ENCODE results near the gene PKD1.
"Not testable (repeated sequence)": the region's sequence is repeated elsewhere in the genome, so short reads cannot be mapped to it uniquely, and the experiment has no call there.

PKD1 gene

DNA sequence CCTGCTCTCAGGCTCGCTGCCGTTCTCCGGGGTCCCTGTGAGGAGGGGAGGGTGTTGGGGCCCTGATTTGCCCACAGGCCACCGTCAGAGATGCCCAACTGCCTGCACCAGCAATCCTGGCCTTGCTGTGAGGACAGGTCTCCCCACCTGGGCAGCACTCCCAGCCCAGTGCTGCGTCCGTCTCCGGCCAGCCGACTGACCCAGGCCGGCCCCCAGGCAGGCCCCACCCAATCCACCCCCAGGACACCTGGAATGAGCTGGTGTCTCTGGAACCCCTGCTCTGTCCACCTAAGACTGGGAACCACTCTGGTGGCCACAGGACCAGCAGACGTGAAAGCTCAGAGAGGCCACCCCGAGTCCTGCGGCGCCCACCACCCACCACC is 20.1 kb downstream of the PKD1 start:
- Histone ChIP-seq H3K36me3 (ENCODE audit: control insufficient read depth in 2 of 2, insufficient read depth in 2 of 2, low read length in 2 of 2) (peaks cover 3 to 4% of the 10 kb centered on the region in 2 donors), H3K4me1 (ENCODE audit: control insufficient read depth in 2 of 2, insufficient read depth in 2 of 2, low read length in 2 of 2) (peaks cover 0 to 3% of the 10 kb centered on the region in 2 donors), H3K27ac (ENCODE audit: low read depth in 2 of 2, low read length in 2 of 2) (no peak overlapping the region), H3K9ac (ENCODE audit: low read depth in 1 of 2, low read length in 2 of 2) (no peak overlapping the region), H3K27me3 (ENCODE audit: control insufficient read depth in 2 of 2, insufficient read depth in 2 of 2, low read length in 2 of 2) (no peaks in the 10 kb centered on the region), H3K4me3 (ENCODE audit: low read length in 2 of 2) (no peak overlapping the region), H3K9me3 (ENCODE audit: control insufficient read depth in 2 of 2, low read length in 2 of 2) (no peaks in the 10 kb centered on the region)

DNA sequence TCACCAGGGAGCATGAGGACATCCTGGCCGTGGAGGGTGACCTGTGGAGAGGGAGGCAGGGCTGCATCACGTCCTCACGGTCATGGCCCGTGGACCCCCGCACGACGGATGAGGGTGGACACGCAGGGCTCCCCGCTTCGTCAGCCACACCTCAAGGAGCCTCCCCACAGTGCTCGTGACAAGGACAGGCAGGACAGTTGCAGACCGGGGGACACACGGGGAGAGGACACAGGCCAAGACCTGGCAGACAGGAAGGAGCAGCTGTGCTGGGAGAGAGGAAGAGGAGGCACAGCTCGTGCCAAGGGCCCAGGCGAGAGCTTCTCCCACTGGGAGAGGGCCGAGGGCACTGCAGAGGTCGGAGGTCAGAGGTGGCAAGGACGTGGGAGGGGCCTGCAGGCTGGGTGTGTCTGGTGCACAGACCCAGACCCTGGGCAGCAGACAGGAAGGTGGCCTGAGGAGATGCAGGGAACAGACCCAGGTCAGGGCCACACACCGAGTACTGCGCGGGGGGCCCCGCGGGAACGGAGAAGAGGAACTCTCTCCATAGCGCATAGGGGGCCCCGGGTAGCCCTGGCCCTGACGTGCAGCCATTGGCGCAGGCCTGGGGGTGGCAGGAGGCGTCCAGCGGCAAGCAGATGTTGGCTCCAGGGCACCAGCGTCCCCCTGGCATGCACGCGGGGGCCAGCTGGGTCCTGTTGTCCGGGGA is 20.7 kb downstream of the PKD1 start:
- H3K4me3 ChIP-seq (ENCODE audit: low read length in 2 of 2); H3K4me1 ChIP-seq (ENCODE audit: control insufficient read depth in 2 of 2, insufficient read depth in 2 of 2, low read length in 2 of 2); H3K27me3 ChIP-seq (ENCODE audit: control insufficient read depth in 2 of 2, insufficient read depth in 2 of 2, low read length in 2 of 2); H3K27ac ChIP-seq (ENCODE audit: low read depth in 2 of 2, low read length in 2 of 2); H3K9me3 ChIP-seq (ENCODE audit: control insufficient read depth in 2 of 2, low read length in 2 of 2); H3K9ac ChIP-seq (ENCODE audit: low read depth in 1 of 2, low read length in 2 of 2); H3K36me3 ChIP-seq (ENCODE audit: control insufficient read depth in 2 of 2, insufficient read depth in 2 of 2, low read length in 2 of 2): not testable (repeated sequence)

DNA sequence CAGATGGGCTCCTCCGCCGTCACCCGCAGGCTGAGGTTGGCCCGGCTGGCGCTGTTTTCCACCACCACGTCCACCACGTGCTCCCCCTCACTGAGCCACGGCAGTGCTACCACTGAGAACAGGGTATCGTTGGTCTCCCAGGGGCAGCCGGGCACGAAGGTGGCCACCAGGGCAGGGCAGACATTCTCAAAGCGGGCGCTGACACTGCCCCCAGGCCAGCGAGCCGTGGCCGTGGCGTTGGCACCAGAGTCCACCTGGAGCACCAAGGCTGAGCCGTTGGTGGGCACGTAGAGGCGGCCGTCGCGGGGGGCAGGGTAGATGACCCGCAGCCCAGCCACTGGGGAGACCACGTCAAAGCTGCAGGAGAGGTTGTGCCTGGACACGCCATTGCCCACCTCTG is 21.5 kb downstream of the PKD1 start:
- H3K27me3 ChIP-seq (ENCODE audit: control insufficient read depth in 2 of 2, insufficient read depth in 2 of 2, low read length in 2 of 2); H3K9ac ChIP-seq (ENCODE audit: low read depth in 1 of 2, low read length in 2 of 2): not testable (repeated sequence)

DNA sequence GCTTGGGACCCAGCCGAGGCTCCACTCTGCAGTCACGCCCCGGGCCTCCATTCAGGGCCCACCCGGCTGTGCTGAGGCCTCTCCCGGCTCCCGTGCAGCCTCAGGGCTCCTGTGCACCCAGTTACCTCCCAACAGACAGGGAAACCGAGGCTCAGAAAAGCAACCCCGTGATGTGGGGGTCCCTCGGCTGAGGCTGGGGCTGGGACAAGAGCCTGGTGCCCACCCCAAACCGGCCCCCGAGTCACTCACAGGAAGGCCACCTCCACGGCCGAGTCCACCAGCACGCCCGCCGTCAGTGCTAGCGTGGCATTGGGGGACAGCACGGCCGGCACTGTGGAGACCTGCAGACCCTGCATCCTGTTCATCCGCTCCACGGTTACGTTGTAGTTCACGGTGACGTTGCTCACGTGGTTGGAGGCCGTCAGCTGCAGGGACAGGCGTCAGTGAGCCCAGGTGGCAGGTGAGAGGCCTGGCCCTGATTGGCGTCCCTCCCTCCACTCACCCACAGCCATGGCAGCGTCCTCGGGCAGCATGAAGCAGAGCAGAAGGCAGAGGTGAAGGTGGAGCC is 23.1 kb downstream of the PKD1 start:
- not testable (repeated sequence) for H3K27ac ChIP-seq (ENCODE audit: low read depth in 2 of 2, low read length in 2 of 2); H3K9me3 ChIP-seq (ENCODE audit: control insufficient read depth in 2 of 2, low read length in 2 of 2); H3K27me3 ChIP-seq (ENCODE audit: control insufficient read depth in 2 of 2, insufficient read depth in 2 of 2, low read length in 2 of 2); H3K4me1 ChIP-seq (ENCODE audit: control insufficient read depth in 2 of 2, insufficient read depth in 2 of 2, low read length in 2 of 2); H3K4me3 ChIP-seq (ENCODE audit: low read length in 2 of 2); H3K9ac ChIP-seq (ENCODE audit: low read depth in 1 of 2, low read length in 2 of 2)
- H3K36me3 ChIP-seq (ENCODE audit: control insufficient read depth in 2 of 2, insufficient read depth in 2 of 2, low read length in 2 of 2) = peaks cover 5 to 12% of the 10 kb centered on the region in 2 donors

More for the DNA sequence above, 21.5 kb downstream of the PKD1 start:
- H3K36me3 ChIP-seq (ENCODE audit: control insufficient read depth in 2 of 2, insufficient read depth in 2 of 2, low read length in 2 of 2); H3K9me3 ChIP-seq (ENCODE audit: control insufficient read depth in 2 of 2, low read length in 2 of 2); H3K4me3 ChIP-seq (ENCODE audit: low read length in 2 of 2); H3K27ac ChIP-seq (ENCODE audit: low read depth in 2 of 2, low read length in 2 of 2); H3K4me1 ChIP-seq (ENCODE audit: control insufficient read depth in 2 of 2, insufficient read depth in 2 of 2, low read length in 2 of 2): not testable (repeated sequence)

DNA sequence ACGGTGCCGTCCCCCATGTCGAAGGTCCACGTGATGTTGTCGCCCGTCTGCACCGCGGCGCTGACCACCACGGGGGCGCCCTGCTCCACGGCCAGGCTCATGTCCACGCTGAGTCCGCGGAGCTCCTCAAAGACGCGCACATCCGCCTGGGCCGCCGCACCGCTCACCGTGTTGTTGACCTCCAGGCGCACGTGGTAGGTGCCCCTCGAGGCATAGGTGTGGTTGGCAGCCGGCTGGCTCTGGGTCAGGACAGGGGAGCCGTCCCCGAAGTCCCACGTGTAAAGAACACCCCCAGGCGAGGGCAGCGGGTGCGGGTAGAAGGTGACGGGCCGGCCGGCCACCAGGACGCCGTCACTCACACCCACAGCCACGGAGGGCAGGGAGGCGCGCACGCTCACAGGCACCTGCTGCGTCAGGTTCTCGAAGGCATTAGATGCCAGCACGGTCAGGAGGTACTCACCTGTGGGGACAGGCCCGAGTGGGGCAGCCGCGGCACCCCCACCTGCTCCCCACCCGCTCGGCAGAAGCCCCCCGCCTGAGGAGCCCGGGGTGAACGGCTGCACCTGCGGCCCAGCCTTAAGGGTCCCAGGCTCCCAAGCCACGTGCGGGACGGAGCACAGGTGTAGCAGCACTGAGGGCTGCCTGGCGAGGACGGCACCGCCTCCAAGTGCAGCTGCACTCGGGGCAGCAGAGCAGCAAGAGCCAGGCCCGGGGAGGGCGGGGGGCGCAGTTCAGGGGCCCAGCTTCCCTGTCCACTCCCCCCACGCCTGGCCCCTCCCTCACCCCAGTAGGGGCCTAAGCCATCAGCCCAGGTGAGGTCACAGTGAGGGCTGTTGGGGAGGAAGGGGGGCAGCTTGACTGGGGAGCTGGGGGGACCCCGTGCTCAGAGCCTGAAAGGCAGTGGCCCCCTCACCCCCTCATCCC is 24.0 kb downstream of the PKD1 start:
- not testable (repeated sequence) for H3K27ac ChIP-seq (ENCODE audit: low read depth in 2 of 2, low read length in 2 of 2); H3K9ac ChIP-seq (ENCODE audit: low read depth in 1 of 2, low read length in 2 of 2); H3K4me3 ChIP-seq (ENCODE audit: low read length in 2 of 2); H3K27me3 ChIP-seq (ENCODE audit: control insufficient read depth in 2 of 2, insufficient read depth in 2 of 2, low read length in 2 of 2); H3K9me3 ChIP-seq (ENCODE audit: control insufficient read depth in 2 of 2, low read length in 2 of 2); H3K4me1 ChIP-seq (ENCODE audit: control insufficient read depth in 2 of 2, insufficient read depth in 2 of 2, low read length in 2 of 2)
- H3K36me3 ChIP-seq (ENCODE audit: control insufficient read depth in 2 of 2, insufficient read depth in 2 of 2, low read length in 2 of 2) = peaks cover 5 to 12% of the 10 kb centered on the region in 2 donors

DNA sequence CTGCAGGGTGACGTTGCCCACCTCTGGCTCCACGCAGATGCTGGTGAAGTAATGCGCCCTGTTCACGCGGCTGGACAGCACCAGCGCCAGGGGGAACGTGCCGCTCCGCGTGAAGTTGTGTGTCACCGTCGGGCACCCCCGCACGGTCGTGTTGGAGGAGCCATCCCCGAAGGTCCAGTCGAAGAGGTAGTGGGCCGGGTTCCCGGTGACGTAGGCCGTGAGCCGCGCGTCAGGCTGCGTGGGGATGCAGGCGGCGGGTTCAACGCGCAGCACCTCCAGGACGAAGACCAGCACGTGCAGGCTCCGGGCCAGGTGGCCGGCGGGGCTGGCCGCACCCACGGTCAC is 24.7 kb downstream of the PKD1 start:
- not testable (repeated sequence) for H3K9me3 ChIP-seq (ENCODE audit: control insufficient read depth in 2 of 2, low read length in 2 of 2); H3K9ac ChIP-seq (ENCODE audit: low read depth in 1 of 2, low read length in 2 of 2); H3K4me3 ChIP-seq (ENCODE audit: low read length in 2 of 2); H3K4me1 ChIP-seq (ENCODE audit: control insufficient read depth in 2 of 2, insufficient read depth in 2 of 2, low read length in 2 of 2); H3K27me3 ChIP-seq (ENCODE audit: control insufficient read depth in 2 of 2, insufficient read depth in 2 of 2, low read length in 2 of 2); H3K27ac ChIP-seq (ENCODE audit: low read depth in 2 of 2, low read length in 2 of 2)
- H3K36me3 ChIP-seq (ENCODE audit: control insufficient read depth in 2 of 2, insufficient read depth in 2 of 2, low read length in 2 of 2) = peaks cover 5 to 12% of the 10 kb centered on the region in 2 donors

DNA sequence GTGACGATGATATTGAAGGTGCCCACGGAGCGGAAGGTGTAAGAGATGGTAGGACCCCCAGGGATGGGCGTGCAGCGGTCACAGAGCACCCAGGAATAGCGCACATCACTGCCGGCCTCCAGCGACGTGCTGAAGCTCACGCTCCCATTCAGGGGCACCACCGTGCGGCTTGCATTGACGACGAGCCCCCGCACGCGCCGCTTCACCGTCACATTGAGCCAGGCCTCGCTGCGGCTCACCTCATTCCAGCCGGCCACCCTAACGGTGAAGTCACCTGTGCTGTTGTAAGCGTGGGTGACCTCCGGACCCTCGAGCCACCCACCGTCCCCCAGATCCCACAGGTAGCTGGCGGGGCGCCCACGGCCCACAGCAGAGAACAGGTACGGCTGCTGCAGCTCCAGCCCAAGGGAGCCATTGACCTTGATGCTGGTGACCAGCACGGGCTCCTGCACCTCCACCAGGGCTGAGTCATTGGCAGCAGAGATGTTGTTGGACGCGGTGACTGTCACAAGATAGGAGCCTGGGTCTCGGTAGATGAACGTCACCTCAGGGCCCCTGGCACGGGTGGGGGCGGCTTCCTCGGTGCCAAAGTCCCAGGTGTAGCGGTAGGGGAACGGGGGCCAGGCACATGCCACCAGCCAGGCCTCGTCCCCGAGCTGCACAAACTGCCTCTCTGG is 25.2 kb downstream of the PKD1 start:
- peaks cover 7 to 14% of the 10 kb centered on the region in 2 donors for H3K36me3 ChIP-seq (ENCODE audit: control insufficient read depth in 2 of 2, insufficient read depth in 2 of 2, low read length in 2 of 2)
- H3K9ac ChIP-seq (ENCODE audit: low read depth in 1 of 2, low read length in 2 of 2); H3K27ac ChIP-seq (ENCODE audit: low read depth in 2 of 2, low read length in 2 of 2); H3K4me1 ChIP-seq (ENCODE audit: control insufficient read depth in 2 of 2, insufficient read depth in 2 of 2, low read length in 2 of 2); H3K27me3 ChIP-seq (ENCODE audit: control insufficient read depth in 2 of 2, insufficient read depth in 2 of 2, low read length in 2 of 2); H3K4me3 ChIP-seq (ENCODE audit: low read length in 2 of 2); H3K9me3 ChIP-seq (ENCODE audit: control insufficient read depth in 2 of 2, low read length in 2 of 2): not testable (repeated sequence)

DNA sequence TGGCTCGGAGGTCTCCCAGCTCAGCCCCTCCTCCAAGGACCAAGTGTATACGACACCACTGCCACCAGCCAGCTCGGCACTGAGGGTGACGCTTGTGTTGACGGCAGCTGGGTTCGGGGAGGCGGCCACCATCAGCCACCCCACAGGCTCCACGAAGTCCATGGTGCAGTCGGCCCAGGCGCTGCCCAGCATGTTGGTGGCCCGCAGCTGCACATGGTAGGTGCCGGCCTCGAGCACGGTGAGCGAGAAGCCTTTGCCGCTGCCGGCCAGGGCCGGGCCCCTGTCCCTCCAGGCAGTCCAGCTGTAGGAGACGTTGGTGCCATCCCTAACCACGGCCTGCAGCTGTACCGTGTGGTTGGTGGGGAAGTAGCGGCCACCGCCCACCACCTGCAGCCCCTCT is 25.8 kb downstream of the PKD1 start:
- H3K9me3 ChIP-seq (ENCODE audit: control insufficient read depth in 2 of 2, low read length in 2 of 2); H3K9ac ChIP-seq (ENCODE audit: low read depth in 1 of 2, low read length in 2 of 2); H3K4me3 ChIP-seq (ENCODE audit: low read length in 2 of 2); H3K4me1 ChIP-seq (ENCODE audit: control insufficient read depth in 2 of 2, insufficient read depth in 2 of 2, low read length in 2 of 2); H3K27ac ChIP-seq (ENCODE audit: low read depth in 2 of 2, low read length in 2 of 2); H3K27me3 ChIP-seq (ENCODE audit: control insufficient read depth in 2 of 2, insufficient read depth in 2 of 2, low read length in 2 of 2): not testable (repeated sequence)
- H3K36me3 ChIP-seq (ENCODE audit: control insufficient read depth in 2 of 2, insufficient read depth in 2 of 2, low read length in 2 of 2) = peaks cover 5 to 11% of the 10 kb centered on the region in 2 donors

DNA sequence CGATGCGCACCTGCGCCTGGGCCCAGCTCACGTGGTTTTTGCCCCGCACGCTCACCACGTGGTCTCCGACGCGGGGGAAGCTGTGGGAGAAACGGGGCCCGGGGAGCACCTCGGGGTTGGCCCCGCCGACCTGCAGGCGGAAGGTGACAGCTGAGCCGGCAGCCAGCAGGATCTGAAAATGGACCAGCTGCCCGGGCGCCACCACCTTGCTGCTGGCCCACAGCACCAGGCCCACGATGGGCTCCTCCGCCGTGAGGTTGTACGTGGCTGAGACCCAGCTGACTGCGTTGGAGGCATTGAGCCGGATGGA is 26.5 kb downstream of the PKD1 start:
- not testable (repeated sequence) for H3K27me3 ChIP-seq (ENCODE audit: control insufficient read depth in 2 of 2, insufficient read depth in 2 of 2, low read length in 2 of 2); H3K9me3 ChIP-seq (ENCODE audit: control insufficient read depth in 2 of 2, low read length in 2 of 2); H3K4me3 ChIP-seq (ENCODE audit: low read length in 2 of 2); H3K27ac ChIP-seq (ENCODE audit: low read depth in 2 of 2, low read length in 2 of 2); H3K9ac ChIP-seq (ENCODE audit: low read depth in 1 of 2, low read length in 2 of 2); H3K4me1 ChIP-seq (ENCODE audit: control insufficient read depth in 2 of 2, insufficient read depth in 2 of 2, low read length in 2 of 2); H3K36me3 ChIP-seq (ENCODE audit: control insufficient read depth in 2 of 2, insufficient read depth in 2 of 2, low read length in 2 of 2)
